ENCODE measurements around the gene INSYN1. TPM values are rescaled to one million over a fixed set of nuclear protein-coding genes. Genes with fewer than 3 reads are reported as not detected.
"Not testable (repeated sequence)": the region's sequence is repeated elsewhere in the genome, so short reads cannot be mapped to it uniquely, and the experiment has no call there.

INSYN1 gene
- 2.0 TPM for polyA plus RNA-seq (2013, experiment 1 of 4)
- 0.84 TPM for polyA plus RNA-seq (2013, experiment 2 of 4)
- 1.8 TPM for polyA plus RNA-seq (2013, experiment 3 of 4)
- polyA plus RNA-seq (2013, experiment 4 of 4): 2.0 TPM

GRCh38 chr15:73753250-73754130 is at the start of gene INSYN1:
Gene INSYN1, minus strand, starts transcription at chr15:73753351. Its CDS starts 2,221 bp downstream, at chr15:73751130.
- Histone ChIP-seq H3K9me3 (ENCODE audit: control insufficient read depth, low read length) (no peaks in the 10 kb centered on the region), H3K27me3 (ENCODE audit: control insufficient read depth, insufficient read depth, low read length, poor library complexity, severe bottlenecking) (peaks cover 33% of the 10 kb centered on the region)
- 4 to 5% methylated on average over 44 of the region's 44 CpGs for WGBS, 2 experiments

GRCh38 chr15:73802431-73803041 is 49.4 kb upstream of the INSYN1 start:
- H3K36me3 ChIP-seq (ENCODE audit: control insufficient read depth, insufficient read depth, low read length): no peaks in the 10 kb centered on the region
- H3K9me3 ChIP-seq (ENCODE audit: control insufficient read depth, low read length): no peaks in the 10 kb centered on the region
- no peak overlapping the region for H3K27ac ChIP-seq (ENCODE audit: insufficient read depth, low read depth, low read length, poor library complexity, severe bottlenecking)
- peaks cover 6% of the 10 kb centered on the region for H3K4me1 ChIP-seq (ENCODE audit: control insufficient read depth, insufficient read depth, low read length)
- no peak overlapping the region for H3K4me3 ChIP-seq (ENCODE audit: insufficient read depth, low read depth, low read length)
- no peaks in the 10 kb centered on the region for H3K27me3 ChIP-seq (ENCODE audit: control insufficient read depth, insufficient read depth, low read length, poor library complexity, severe bottlenecking)
- WGBS, 2 experiments: 90 to 93% methylated on average over 6 of the region's 6 CpGs

More at GRCh38 chr15:73753250-73754130, at the start of gene INSYN1:
- no peaks in the 10 kb centered on the region for H3K36me3 ChIP-seq (ENCODE audit: control insufficient read depth, insufficient read depth, low read length)
- no peak within 1 kb of the TSS for H3K27ac ChIP-seq (ENCODE audit: insufficient read depth, low read depth, low read length, poor library complexity, severe bottlenecking)
- peaks cover 27% of the 10 kb centered on the region for H3K4me1 ChIP-seq (ENCODE audit: control insufficient read depth, insufficient read depth, low read length)
- H3K4me3 ChIP-seq (ENCODE audit: insufficient read depth, low read depth, low read length): peak within 1 kb of the TSS; percentile 55

GRCh38 chr15:73800662-73801345 is 47.7 kb upstream of the INSYN1 start:
- Histone ChIP-seq H3K4me1 (ENCODE audit: control insufficient read depth, insufficient read depth, low read length) (peaks cover 6% of the 10 kb centered on the region), H3K4me3 (ENCODE audit: insufficient read depth, low read depth, low read length) (no peak overlapping the region), H3K9me3 (ENCODE audit: control insufficient read depth, low read length) (no peaks in the 10 kb centered on the region), H3K36me3 (ENCODE audit: control insufficient read depth, insufficient read depth, low read length) (no peaks in the 10 kb centered on the region), H3K27ac (ENCODE audit: insufficient read depth, low read depth, low read length, poor library complexity, severe bottlenecking) (no peak overlapping the region), H3K27me3 (ENCODE audit: control insufficient read depth, insufficient read depth, low read length, poor library complexity, severe bottlenecking) (no peaks in the 10 kb centered on the region)
- 86 to 91% methylated on average over 11 of the region's 11 CpGs for WGBS, 2 experiments

GRCh38 chr15:73799466-73799865 is 46.3 kb upstream of the INSYN1 start:
- Histone ChIP-seq H3K4me1 (ENCODE audit: control insufficient read depth, insufficient read depth, low read length) (peaks cover under 1% of the 10 kb centered on the region), H3K9me3 (ENCODE audit: control insufficient read depth, low read length) (no peaks in the 10 kb centered on the region), H3K27ac (ENCODE audit: insufficient read depth, low read depth, low read length, poor library complexity, severe bottlenecking) (no peak overlapping the region), H3K4me3 (ENCODE audit: insufficient read depth, low read depth, low read length) (no peak overlapping the region), H3K36me3 (ENCODE audit: control insufficient read depth, insufficient read depth, low read length) (no peaks in the 10 kb centered on the region), H3K27me3 (ENCODE audit: control insufficient read depth, insufficient read depth, low read length, poor library complexity, severe bottlenecking) (no peaks in the 10 kb centered on the region)
- 78 to 80% methylated on average over 4 of the region's 4 CpGs for WGBS, 2 experiments

GRCh38 chr15:73797366-73798158 is 44.4 kb upstream of the INSYN1 start:
- 86 to 89% methylated on average over 14 of the region's 14 CpGs for WGBS, 2 experiments
- H3K36me3 ChIP-seq (ENCODE audit: control insufficient read depth, insufficient read depth, low read length): no peaks in the 10 kb centered on the region
- H3K9me3 ChIP-seq (ENCODE audit: control insufficient read depth, low read length): no peaks in the 10 kb centered on the region
- H3K4me3 ChIP-seq (ENCODE audit: insufficient read depth, low read depth, low read length): no peak overlapping the region
- no peaks in the 10 kb centered on the region for H3K27me3 ChIP-seq (ENCODE audit: control insufficient read depth, insufficient read depth, low read length, poor library complexity, severe bottlenecking)
- no peaks in the 10 kb centered on the region for H3K4me1 ChIP-seq (ENCODE audit: control insufficient read depth, insufficient read depth, low read length)
- no peak overlapping the region for H3K27ac ChIP-seq (ENCODE audit: insufficient read depth, low read depth, low read length, poor library complexity, severe bottlenecking)

GRCh38 chr15:73796331-73796831 is 43.2 kb upstream of the INSYN1 start:
- H3K27me3 ChIP-seq (ENCODE audit: control insufficient read depth, insufficient read depth, low read length, poor library complexity, severe bottlenecking): no peaks in the 10 kb centered on the region
- no peak overlapping the region for H3K4me3 ChIP-seq (ENCODE audit: insufficient read depth, low read depth, low read length)
- WGBS, 2 experiments: 87 to 91% methylated on average over 11 of the region's 11 CpGs
- H3K27ac ChIP-seq (ENCODE audit: insufficient read depth, low read depth, low read length, poor library complexity, severe bottlenecking): no peak overlapping the region
- no peaks in the 10 kb centered on the region for H3K36me3 ChIP-seq (ENCODE audit: control insufficient read depth, insufficient read depth, low read length)
- H3K4me1 ChIP-seq (ENCODE audit: control insufficient read depth, insufficient read depth, low read length): no peaks in the 10 kb centered on the region
- no peaks in the 10 kb centered on the region for H3K9me3 ChIP-seq (ENCODE audit: control insufficient read depth, low read length)

GRCh38 chr15:73794443-73795133 is 41.4 kb upstream of the INSYN1 start:
- no peaks in the 10 kb centered on the region for H3K4me1 ChIP-seq (ENCODE audit: control insufficient read depth, insufficient read depth, low read length)
- H3K9me3 ChIP-seq (ENCODE audit: control insufficient read depth, low read length): no peaks in the 10 kb centered on the region
- no peaks in the 10 kb centered on the region for H3K36me3 ChIP-seq (ENCODE audit: control insufficient read depth, insufficient read depth, low read length)
- no peak overlapping the region for H3K4me3 ChIP-seq (ENCODE audit: insufficient read depth, low read depth, low read length)
- 88 to 93% methylated on average over 6 of the region's 6 CpGs for WGBS, 2 experiments
- no peaks in the 10 kb centered on the region for H3K27me3 ChIP-seq (ENCODE audit: control insufficient read depth, insufficient read depth, low read length, poor library complexity, severe bottlenecking)
- H3K27ac ChIP-seq (ENCODE audit: insufficient read depth, low read depth, low read length, poor library complexity, severe bottlenecking): no peak overlapping the region

- H3K9me3 ChIP-seq (ENCODE audit: control insufficient read depth, low read length); H3K27me3 ChIP-seq (ENCODE audit: control insufficient read depth, insufficient read depth, low read length, poor library complexity, severe bottlenecking); H3K4me3 ChIP-seq (ENCODE audit: insufficient read depth, low read depth, low read length); H3K4me1 ChIP-seq (ENCODE audit: control insufficient read depth, insufficient read depth, low read length); H3K27ac ChIP-seq (ENCODE audit: insufficient read depth, low read depth, low read length, poor library complexity, severe bottlenecking); H3K36me3 ChIP-seq (ENCODE audit: control insufficient read depth, insufficient read depth, low read length): not testable (repeated sequence)
- 90% methylated on average over 8 of the region's 8 CpGs for WGBS, 2 experiments
Observed at GRCh38 chr15:73792899-73793541, 39.9 kb upstream of the INSYN1 start.

- Histone ChIP-seq H3K27me3 (ENCODE audit: control insufficient read depth, insufficient read depth, low read length, poor library complexity, severe bottlenecking) (no peaks in the 10 kb centered on the region), H3K4me3 (ENCODE audit: insufficient read depth, low read depth, low read length) (no peak overlapping the region), H3K4me1 (ENCODE audit: control insufficient read depth, insufficient read depth, low read length) (no peaks in the 10 kb centered on the region)
Observed at GRCh38 chr15:73792415-73792814, 39.3 kb upstream of the INSYN1 start.

More at GRCh38 chr15:73792415-73792814, 39.3 kb upstream of the INSYN1 start:
- Histone ChIP-seq H3K9me3 (ENCODE audit: control insufficient read depth, low read length) (no peaks in the 10 kb centered on the region), H3K27ac (ENCODE audit: insufficient read depth, low read depth, low read length, poor library complexity, severe bottlenecking) (no peak overlapping the region), H3K36me3 (ENCODE audit: control insufficient read depth, insufficient read depth, low read length) (no peaks in the 10 kb centered on the region)
- WGBS, 2 experiments: 89 to 90% methylated on average over 7 of the region's 7 CpGs

Measured in ectodermal cell (in vitro differentiated cells).